ENCODE data around the gene HMGCR. TPM values are rescaled to one million over a fixed set of nuclear protein-coding genes. Genes with fewer than 3 reads are reported as not detected.
"Not testable (repeated sequence)": the region's sequence is repeated elsewhere in the genome, so short reads cannot be mapped to it uniquely, and the experiment has no call there.

The HMGCR gene
- 38.4 TPM for polyA plus RNA-seq (2012; ENCODE audit: low read depth, missing spikeins)

- DNase-seq (ENCODE audit: insufficient read length, low spot score): peak; percentile 83
- TF ChIP-seq TAF1 (IDR thresholded peaks at IDR 0.05; ENCODE audit: low read depth, low read length) (peak; percentile 68), SPI1 (IDR thresholded peaks at IDR 0.05; ENCODE audit: low read depth, low read length) (no peak), PAX5 (IDR thresholded peaks at IDR 0.05; ENCODE audit: insufficient read depth, low read length, severe bottlenecking) (peak; percentile 26), POU2F2 (IDR thresholded peaks at IDR 0.05; ENCODE audit: low read depth, low read length) (peak; percentile 85), POLR2AphosphoS5 (IDR thresholded peaks at IDR 0.05; ENCODE audit: low read depth, low read length) (peak; percentile 92), POLR2A (IDR thresholded peaks at IDR 0.05; ENCODE audit: low read depth, low read length) (peak; percentile 98)
- FAIRE-seq: peak; percentile 99
Measured at GRCh38 chr5:75336615-75337336, at the start of gene HMGCR. Gene HMGCR (plus strand): TSS chr5:75337220. CDS start chr5:75342606, 5,386 bp downstream.

- DNase-seq (ENCODE audit: insufficient read length, low spot score); FAIRE-seq: not testable (repeated sequence)
Measured at GRCh38 chr5:75291844-75292243, 45.2 kb upstream of the HMGCR start.

GRCh38 chr5:75300084-75300483, 36.9 kb upstream of the HMGCR start:
- no peak for TF ChIP-seq SPI1 (IDR thresholded peaks at IDR 0.05; ENCODE audit: low read depth, low read length)
- no peak for TF ChIP-seq POU2F2 (IDR thresholded peaks at IDR 0.05; ENCODE audit: low read depth, low read length)
- TF ChIP-seq PAX5 (IDR thresholded peaks at IDR 0.05; ENCODE audit: insufficient read depth, low read length, severe bottlenecking): no peak
- TF ChIP-seq TAF1 (IDR thresholded peaks at IDR 0.05; ENCODE audit: low read depth, low read length): no peak
- no peak for FAIRE-seq
- DNase-seq (ENCODE audit: insufficient read length, low spot score): no peak

GRCh38 chr5:75303419-75303818, 33.6 kb upstream of the HMGCR start:
- TF ChIP-seq POLR2A (IDR thresholded peaks at IDR 0.05; ENCODE audit: low read depth, low read length) (no peak), PAX5 (IDR thresholded peaks at IDR 0.05; ENCODE audit: insufficient read depth, low read length, severe bottlenecking) (no peak), POLR2AphosphoS5 (IDR thresholded peaks at IDR 0.05; ENCODE audit: low read depth, low read length) (no peak), SPI1 (IDR thresholded peaks at IDR 0.05; ENCODE audit: low read depth, low read length) (no peak), POU2F2 (IDR thresholded peaks at IDR 0.05; ENCODE audit: low read depth, low read length) (no peak), TAF1 (IDR thresholded peaks at IDR 0.05; ENCODE audit: low read depth, low read length) (no peak)
- DNase-seq (ENCODE audit: insufficient read length, low spot score) (no peak), FAIRE-seq (no peak)

GRCh38 chr5:75304486-75304885, 32.5 kb upstream of the HMGCR start:
- FAIRE-seq; DNase-seq (ENCODE audit: insufficient read length, low spot score): not testable (repeated sequence)

GRCh38 chr5:75306746-75307145, 30.3 kb upstream of the HMGCR start:
- FAIRE-seq (no peak), DNase-seq (ENCODE audit: insufficient read length, low spot score) (no peak)
- TF ChIP-seq TAF1 (IDR thresholded peaks at IDR 0.05; ENCODE audit: low read depth, low read length): no peak
- no peak for TF ChIP-seq SPI1 (IDR thresholded peaks at IDR 0.05; ENCODE audit: low read depth, low read length)
- no peak for TF ChIP-seq PAX5 (IDR thresholded peaks at IDR 0.05; ENCODE audit: insufficient read depth, low read length, severe bottlenecking)
- no peak for TF ChIP-seq POU2F2 (IDR thresholded peaks at IDR 0.05; ENCODE audit: low read depth, low read length)
- TF ChIP-seq POLR2A (IDR thresholded peaks at IDR 0.05; ENCODE audit: low read depth, low read length): no peak
- no peak for TF ChIP-seq POLR2AphosphoS5 (IDR thresholded peaks at IDR 0.05; ENCODE audit: low read depth, low read length)

GRCh38 chr5:75310212-75310611, 26.8 kb upstream of the HMGCR start:
- TF ChIP-seq POLR2AphosphoS5 (IDR thresholded peaks at IDR 0.05; ENCODE audit: low read depth, low read length) (no peak), TAF1 (IDR thresholded peaks at IDR 0.05; ENCODE audit: low read depth, low read length) (no peak), POU2F2 (IDR thresholded peaks at IDR 0.05; ENCODE audit: low read depth, low read length) (no peak), PAX5 (IDR thresholded peaks at IDR 0.05; ENCODE audit: insufficient read depth, low read length, severe bottlenecking) (no peak), SPI1 (IDR thresholded peaks at IDR 0.05; ENCODE audit: low read depth, low read length) (no peak), POLR2A (IDR thresholded peaks at IDR 0.05; ENCODE audit: low read depth, low read length) (no peak)
- FAIRE-seq: no peak

GRCh38 chr5:75319148-75319547, 17.9 kb upstream of the HMGCR start:
- not testable (repeated sequence) for DNase-seq (ENCODE audit: insufficient read length, low spot score)

More at GRCh38 chr5:75310212-75310611, 26.8 kb upstream of the HMGCR start:
- DNase-seq (ENCODE audit: insufficient read length, low spot score): no peak

GRCh38 chr5:75319638-75320037, 17.4 kb upstream of the HMGCR start:
- DNase-seq (ENCODE audit: insufficient read length, low spot score): no peak
- FAIRE-seq: no peak
- no peak for TF ChIP-seq TAF1 (IDR thresholded peaks at IDR 0.05; ENCODE audit: low read depth, low read length)
- no peak for TF ChIP-seq POLR2AphosphoS5 (IDR thresholded peaks at IDR 0.05; ENCODE audit: low read depth, low read length)
- TF ChIP-seq POU2F2 (IDR thresholded peaks at IDR 0.05; ENCODE audit: low read depth, low read length): no peak
- TF ChIP-seq SPI1 (IDR thresholded peaks at IDR 0.05; ENCODE audit: low read depth, low read length): no peak
- TF ChIP-seq PAX5 (IDR thresholded peaks at IDR 0.05; ENCODE audit: insufficient read depth, low read length, severe bottlenecking): no peak
- no peak for TF ChIP-seq POLR2A (IDR thresholded peaks at IDR 0.05; ENCODE audit: low read depth, low read length)

More at GRCh38 chr5:75319148-75319547, 17.9 kb upstream of the HMGCR start:
- FAIRE-seq: not testable (repeated sequence)

GRCh38 chr5:75320371-75320770, 16.6 kb upstream of the HMGCR start:
- FAIRE-seq: no peak
- TF ChIP-seq POLR2A (IDR thresholded peaks at IDR 0.05; ENCODE audit: low read depth, low read length): no peak
- no peak for TF ChIP-seq SPI1 (IDR thresholded peaks at IDR 0.05; ENCODE audit: low read depth, low read length)
- no peak for TF ChIP-seq TAF1 (IDR thresholded peaks at IDR 0.05; ENCODE audit: low read depth, low read length)
- DNase-seq (ENCODE audit: insufficient read length, low spot score): no peak

- DNase-seq (ENCODE audit: insufficient read length, low spot score): no peak
- TF ChIP-seq POLR2A (IDR thresholded peaks at IDR 0.05; ENCODE audit: low read depth, low read length) (no peak), POLR2AphosphoS5 (IDR thresholded peaks at IDR 0.05; ENCODE audit: low read depth, low read length) (no peak), PAX5 (IDR thresholded peaks at IDR 0.05; ENCODE audit: insufficient read depth, low read length, severe bottlenecking) (no peak), POU2F2 (IDR thresholded peaks at IDR 0.05; ENCODE audit: low read depth, low read length) (no peak), TAF1 (IDR thresholded peaks at IDR 0.05; ENCODE audit: low read depth, low read length) (no peak), SPI1 (IDR thresholded peaks at IDR 0.05; ENCODE audit: low read depth, low read length) (no peak)
- FAIRE-seq: no peak
Measured at GRCh38 chr5:75322066-75322465, 15.0 kb upstream of the HMGCR start.

Data from GM12891 (cell line).